Subcutaneous adipose tissue (tissue), 4 donors: ENCODE measurements around the gene SEC31A. TPM values are rescaled to one million over a fixed set of nuclear protein-coding genes. Genes with fewer than 3 reads are reported as not detected.

Experiments used
- CTCF ChIP-seq: fragments of 450-650 bp; IDR thresholded peaks from one replicate; pipeline ENCODE4 v1.5.1; 2016; ENCODE audit warnings: low read depth, mild to moderate bottlenecking, control low read depth, antibody characterized with exemption, moderate library complexity
- total RNA-seq, 4 donors: library from RNA; depleted of rRNA; stranded (reverse); fragments of >200 nt; gene quantifications; one replicate each; pipeline ENCODE4 v1.1.0, GENCODE V29; 2016

SEC31A gene
- total RNA-seq, 4 donors from 2014 or later: 178 to 276 (median 203) TPM

- TF ChIP-seq CTCF: no peak
Observed at GRCh38 chr4:82890528-82890900, 439 bp downstream of the SEC31A start.

GRCh38 chr4:82889287-82889686 is 1.7 kb downstream of the SEC31A start:
- no peak for TF ChIP-seq CTCF

GRCh38 chr4:82886147-82886942 is 4.6 kb downstream of the SEC31A start:
- TF ChIP-seq CTCF: no peak

GRCh38 chr4:82885410-82885809 is 5.5 kb downstream of the SEC31A start:
- TF ChIP-seq CTCF: no peak

GRCh38 chr4:82868572-82868971 is 22.4 kb downstream of the SEC31A start:
- TF ChIP-seq CTCF: no peak

GRCh38 chr4:82866706-82867385 is 24.1 kb downstream of the SEC31A start:
- TF ChIP-seq CTCF: no peak

- no peak for TF ChIP-seq CTCF
Observed at GRCh38 chr4:82865592-82865991, 25.4 kb downstream of the SEC31A start.
